Stimulated activated CD4-positive, alpha-beta T cell treated with anti-CD3 and anti-CD28 coated beads, Interleukin-15, amount 100 ng/mL, for 24 hours (primary cell): Measurements from ENCODE around the gene FNBP1.
"Not testable (repeated sequence)": the region's sequence is repeated elsewhere in the genome, so short reads cannot be mapped to it uniquely, and the experiment has no call there.

Experiments used
- DNase-seq: peaks from one replicate; pipeline ENCODE4 v3.0.0-alpha.2; 2020

Gene FNBP1

GRCh38 chr9:130043654-130044623 lies 950 bp upstream of the FNBP1 start:
- DNase-seq: no peak

GRCh38 chr9:130042406-130042884 lies 544 bp downstream of the FNBP1 start:
- DNase-seq: peak; percentile 54

GRCh38 chr9:130041648-130042405 lies 1.2 kb downstream of the FNBP1 start:
- peak; percentile 27 for DNase-seq

GRCh38 chr9:130040984-130041647 lies 1.9 kb downstream of the FNBP1 start:
- no peak for DNase-seq

- no peak for DNase-seq
Measured at GRCh38 chr9:130039528-130040147, 3.4 kb downstream of the FNBP1 start.

GRCh38 chr9:130036099-130036498 lies 6.9 kb downstream of the FNBP1 start:
- DNase-seq: no peak

- DNase-seq: peak; percentile 47
Measured at GRCh38 chr9:130034570-130034969, 8.4 kb downstream of the FNBP1 start.

GRCh38 chr9:130030651-130031127 lies 12.3 kb downstream of the FNBP1 start:
- DNase-seq: no peak

- DNase-seq: peak; percentile 71
Measured at GRCh38 chr9:130029223-130029973, 13.6 kb downstream of the FNBP1 start.

- DNase-seq: no peak
Measured at GRCh38 chr9:130028493-130029222, 14.3 kb downstream of the FNBP1 start.

- DNase-seq: no peak
Measured at GRCh38 chr9:130027533-130028365, 15.2 kb downstream of the FNBP1 start.

- DNase-seq: no peak
Measured at GRCh38 chr9:130026583-130027340, 16.2 kb downstream of the FNBP1 start.

- DNase-seq: no peak
Measured at GRCh38 chr9:130024597-130024994, 18.4 kb downstream of the FNBP1 start.

GRCh38 chr9:130023994-130024596 lies 18.9 kb downstream of the FNBP1 start:
- DNase-seq: no peak

- DNase-seq: no peak
Measured at GRCh38 chr9:130023144-130023787, 19.7 kb downstream of the FNBP1 start.

GRCh38 chr9:130022566-130023143 lies 20.3 kb downstream of the FNBP1 start:
- DNase-seq: no peak

- not testable (repeated sequence) for DNase-seq
Measured at GRCh38 chr9:130021842-130022241, 21.1 kb downstream of the FNBP1 start.

GRCh38 chr9:130021123-130021522 lies 21.9 kb downstream of the FNBP1 start:
- DNase-seq: no peak
